OCI-LY1 (cell line): Measurements from ENCODE around the gene ZSWIM5.

ENCODE experiments used
- H2AFZ ChIP-seq: fragments of 200-600 bp; sonication (generic), shearing (Covaris generic); 2 replicates; pipeline ENCODE4 v1.6.0; 2014; ENCODE audit warnings: antibody characterized with exemption, mild to moderate bottlenecking, low read length
- H3F3A ChIP-seq: fragments of 200-600 bp; sonication (generic), shearing (Covaris generic); 2 replicates; pipeline ENCODE4 v1.6.0; 2014; ENCODE audit warnings: mild to moderate bottlenecking, antibody characterized with exemption, low read length, moderate library complexity; ENCODE audit not compliant: insufficient read depth
- H3K27ac ChIP-seq: fragments of 200-600 bp; sonication (generic); 2 replicates; pipeline ENCODE4 v1.5.1; 2014; ENCODE audit warnings: low read length, mixed run types, mild to moderate bottlenecking, low read depth; ENCODE audit not compliant: poor library complexity, severe bottlenecking
- H3K27me3 ChIP-seq: fragments of 200-600 bp; sonication (generic); 2 replicates; pipeline ENCODE4 v1.6.0; 2014; ENCODE audit warnings: antibody characterized with exemption, mild to moderate bottlenecking, low read length, moderate library complexity; ENCODE audit not compliant: insufficient read depth
- H3K36me3 ChIP-seq: fragments of 200-600 bp; sonication (generic); 2 replicates; pipeline ENCODE4 v1.6.1; 2014; ENCODE audit warnings: mild to moderate bottlenecking, antibody characterized with exemption, low read length, moderate library complexity, mixed read lengths; ENCODE audit not compliant: insufficient read depth
- H3K4me1 ChIP-seq: fragments of 200-600 bp; sonication (generic); 2 replicates; pipeline ENCODE4 v1.5.1; 2014; ENCODE audit warnings: mild to moderate bottlenecking, low read length, moderate library complexity; ENCODE audit not compliant: insufficient read depth, severe bottlenecking
- H3K4me2 ChIP-seq: fragments of 200-600 bp; sonication (generic), shearing (Covaris generic); 2 replicates; pipeline ENCODE4 v1.6.1; 2014; ENCODE audit warnings: low read length
- H3K4me3 ChIP-seq: fragments of 200-600 bp; sonication (generic); 2 replicates; pipeline ENCODE4 v1.5.1; 2014; ENCODE audit warnings: low read length, low read depth, mild to moderate bottlenecking, mixed read lengths; ENCODE audit not compliant: poor library complexity, severe bottlenecking
- H3K79me2 ChIP-seq: fragments of 200-600 bp; shearing (Covaris generic); 2 replicates; pipeline ENCODE4 v1.6.1; 2016; ENCODE audit warnings: mixed run types, low read length, mixed read lengths; ENCODE audit not compliant: insufficient read depth
- H3K9ac ChIP-seq: fragments of 200-600 bp; sonication (generic), shearing (Covaris generic); 2 replicates; pipeline ENCODE4 v1.6.1; 2014; ENCODE audit warnings: mild to moderate bottlenecking, low read length, mixed read lengths
- H3K9me2 ChIP-seq: fragments of 200-600 bp; sonication (generic), shearing (Covaris generic); 2 replicates; pipeline ENCODE4 v1.6.1; 2014; ENCODE audit warnings: low read depth, mild to moderate bottlenecking, low read length, mixed read lengths
- H3K9me3 ChIP-seq: fragments of 200-600 bp; shearing (Covaris generic); 2 replicates; pipeline ENCODE4 v1.6.1; 2014; ENCODE audit warnings: low read length, mixed read lengths
- H4K20me1 ChIP-seq: fragments of 200-600 bp; sonication (generic), shearing (Covaris generic); 2 replicates; pipeline ENCODE4 v1.6.0; 2016; ENCODE audit warnings: mild to moderate bottlenecking, low read length; ENCODE audit not compliant: insufficient read depth
- EZH2 ChIP-seq: fragments of 200-600 bp; sonication (generic), shearing (Covaris generic); IDR thresholded peaks from 2 replicates; pipeline ENCODE4 v1.8.0; 2017; ENCODE audit warnings: borderline replicate concordance, mixed run types, mild to moderate bottlenecking, antibody characterized with exemption, low read length, moderate library complexity, mixed read lengths
- TF ChIP-seq, protein P1 (sequence below): fragments of 200-600 bp; sonication (generic), shearing (Covaris generic); IDR thresholded peaks from 2 replicates; pipeline ENCODE4 v1.5.1; 2017; ENCODE audit warnings: mild to moderate bottlenecking, antibody characterized with exemption, low read length, moderate library complexity, mixed read lengths

ZSWIM5 gene

DNA sequence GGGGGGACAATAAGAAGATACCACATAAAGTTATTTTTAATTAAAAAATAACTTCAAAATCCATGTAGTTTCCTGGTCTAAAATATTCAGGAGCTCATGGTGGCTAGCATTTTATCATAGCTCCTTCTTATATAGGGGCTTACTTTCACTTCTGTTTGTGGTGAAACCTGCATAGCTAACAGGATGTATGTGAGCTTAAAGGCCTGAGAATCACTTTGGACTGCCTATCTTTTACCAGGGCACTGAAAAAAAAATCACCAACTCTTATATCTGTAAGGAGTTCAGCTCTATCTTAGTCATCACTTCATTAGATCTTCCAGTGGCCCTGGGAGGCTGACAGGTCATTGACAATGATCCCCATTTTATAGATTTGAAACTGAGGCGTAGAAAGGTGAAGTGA, 173.0 kb downstream of the ZSWIM5 start:
- H3K4me1 ChIP-seq: peaks cover 15% of the 10 kb centered on the region
- H3K9me2 ChIP-seq: no peaks in the 10 kb centered on the region
- H3K79me2 ChIP-seq: no peaks in the 10 kb centered on the region
- no peaks in the 10 kb centered on the region for H3K36me3 ChIP-seq
- peak overlapping the region; percentile 53 for H3K27ac ChIP-seq
- H2AFZ ChIP-seq: no peak overlapping the region
- no peaks in the 10 kb centered on the region for H3K9me3 ChIP-seq
- H3F3A ChIP-seq: no peaks in the 10 kb centered on the region; the same call in 1 of the 2 replicates
- no peaks in the 10 kb centered on the region for H3K27me3 ChIP-seq
- TF ChIP-seq, protein P1, sequence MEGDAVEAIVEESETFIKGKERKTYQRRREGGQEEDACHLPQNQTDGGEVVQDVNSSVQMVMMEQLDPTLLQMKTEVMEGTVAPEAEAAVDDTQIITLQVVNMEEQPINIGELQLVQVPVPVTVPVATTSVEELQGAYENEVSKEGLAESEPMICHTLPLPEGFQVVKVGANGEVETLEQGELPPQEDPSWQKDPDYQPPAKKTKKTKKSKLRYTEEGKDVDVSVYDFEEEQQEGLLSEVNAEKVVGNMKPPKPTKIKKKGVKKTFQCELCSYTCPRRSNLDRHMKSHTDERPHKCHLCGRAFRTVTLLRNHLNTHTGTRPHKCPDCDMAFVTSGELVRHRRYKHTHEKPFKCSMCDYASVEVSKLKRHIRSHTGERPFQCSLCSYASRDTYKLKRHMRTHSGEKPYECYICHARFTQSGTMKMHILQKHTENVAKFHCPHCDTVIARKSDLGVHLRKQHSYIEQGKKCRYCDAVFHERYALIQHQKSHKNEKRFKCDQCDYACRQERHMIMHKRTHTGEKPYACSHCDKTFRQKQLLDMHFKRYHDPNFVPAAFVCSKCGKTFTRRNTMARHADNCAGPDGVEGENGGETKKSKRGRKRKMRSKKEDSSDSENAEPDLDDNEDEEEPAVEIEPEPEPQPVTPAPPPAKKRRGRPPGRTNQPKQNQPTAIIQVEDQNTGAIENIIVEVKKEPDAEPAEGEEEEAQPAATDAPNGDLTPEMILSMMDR: no peak
- TF ChIP-seq EZH2: no peak
- no peak overlapping the region for H3K4me2 ChIP-seq
- no peaks in the 10 kb centered on the region for H4K20me1 ChIP-seq
- H3K4me3 ChIP-seq: no peak overlapping the region
- no peak overlapping the region for H3K9ac ChIP-seq

DNA sequence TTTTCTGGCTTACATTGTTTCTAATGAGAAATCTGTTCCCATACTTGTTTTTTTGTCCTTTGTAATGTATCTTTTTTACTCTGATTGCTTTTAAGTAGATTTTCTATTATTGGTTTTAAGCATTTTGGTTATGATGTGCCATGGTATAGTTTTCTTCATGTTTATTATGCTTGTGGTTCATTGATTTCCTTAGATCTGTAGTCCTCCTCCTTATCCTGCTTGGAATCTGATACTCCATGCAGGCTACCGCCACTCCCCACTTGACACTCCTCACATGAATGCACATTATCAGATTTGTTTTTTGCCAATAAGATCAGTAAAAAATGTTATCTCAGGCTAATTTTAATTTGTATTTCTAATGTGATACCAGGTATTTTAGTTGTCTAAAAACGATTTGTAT, 173.6 kb downstream of the ZSWIM5 start:
- Histone ChIP-seq H3K4me1 (peaks cover 15% of the 10 kb centered on the region), H4K20me1 (no peaks in the 10 kb centered on the region), H3K36me3 (no peaks in the 10 kb centered on the region), H3K27me3 (no peaks in the 10 kb centered on the region), H3K4me3 (no peak overlapping the region), H3K9me3 (no peaks in the 10 kb centered on the region), H3F3A (no peaks in the 10 kb centered on the region; the same call in 1 of the 2 replicates), H2AFZ (no peak overlapping the region), H3K4me2 (no peak overlapping the region), H3K27ac (no peak overlapping the region), H3K9ac (no peak overlapping the region), H3K79me2 (no peaks in the 10 kb centered on the region), H3K9me2 (no peaks in the 10 kb centered on the region)
- TF ChIP-seq, protein P1: no peak
- TF ChIP-seq EZH2: no peak

DNA sequence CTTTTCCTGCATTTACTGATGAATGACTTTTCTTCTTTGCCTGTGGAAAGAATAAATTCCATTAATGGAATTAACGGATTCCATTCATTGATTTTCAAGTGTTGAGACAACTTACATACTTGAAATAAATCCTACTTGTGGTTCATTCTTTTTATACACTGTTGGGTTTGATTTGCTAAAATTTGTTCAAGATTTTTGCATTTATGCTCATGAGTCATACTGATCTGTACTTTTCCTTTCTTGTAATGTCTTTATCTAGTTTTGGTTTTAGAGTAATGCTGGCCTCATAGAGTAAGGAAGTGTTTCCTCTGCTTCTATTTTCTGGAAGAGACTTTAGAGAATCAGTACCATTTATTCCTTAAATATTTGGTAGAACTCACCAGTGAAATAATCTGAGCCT, 180.0 kb downstream of the ZSWIM5 start:
- no peak overlapping the region for H3K9ac ChIP-seq
- H3F3A ChIP-seq: no peaks in the 10 kb centered on the region
- H3K4me3 ChIP-seq: no peak overlapping the region
- no peaks in the 10 kb centered on the region; the same call in 1 of the 2 replicates for H3K27me3 ChIP-seq
- H3K36me3 ChIP-seq: no peaks in the 10 kb centered on the region
- no peaks in the 10 kb centered on the region for H3K79me2 ChIP-seq
- H4K20me1 ChIP-seq: no peaks in the 10 kb centered on the region
- H2AFZ ChIP-seq: no peak overlapping the region
- no peaks in the 10 kb centered on the region for H3K4me1 ChIP-seq
- 0 out of 2 replicates have a peak, but pooled peaks cover 2% of the 10 kb centered on the region for H3K9me3 ChIP-seq
- TF ChIP-seq, protein P1: no peak
- no peak for TF ChIP-seq EZH2
- no peak overlapping the region for H3K4me2 ChIP-seq
- H3K9me2 ChIP-seq: no peaks in the 10 kb centered on the region
- no peak overlapping the region for H3K27ac ChIP-seq
